SU-DHL-6 (cell line): ENCODE measurements around the gene ADPRS.

Experiments
- H2AFZ ChIP-seq: fragments of 200-600 bp; sonication (generic); 2 replicates; pipeline ENCODE4 v1.6.1; 2014; ENCODE audit warnings: low read depth, mild to moderate bottlenecking, moderate library complexity, mixed read lengths, antibody characterized with exemption, low read length; ENCODE audit not compliant: severe bottlenecking
- H3F3A ChIP-seq: fragments of 200-600 bp; shearing (Covaris generic); 2 replicates; pipeline ENCODE4 v1.6.0; 2016; ENCODE audit warnings: antibody characterized with exemption, mild to moderate bottlenecking; ENCODE audit not compliant: insufficient read depth
- H3K27ac ChIP-seq: fragments of 200-600 bp; sonication (generic); 2 replicates; pipeline ENCODE4 v1.5.1; 2016; ENCODE audit warnings: low read depth, mild to moderate bottlenecking, low read length, moderate library complexity, mixed read lengths
- H3K27me3 ChIP-seq: fragments of 200-600 bp; sonication (generic), shearing (Covaris generic); 2 replicates; pipeline ENCODE4 v1.6.0; 2014; ENCODE audit warnings: mild to moderate bottlenecking, low read length
- H3K36me3 ChIP-seq: fragments of 200-600 bp; sonication (generic); 2 replicates; pipeline ENCODE4 v1.6.1; 2014; ENCODE audit warnings: mild to moderate bottlenecking, low read length, mixed read lengths
- H3K4me2 ChIP-seq: fragments of 300-600, 200-600 bp; shearing (Covaris generic), sonication (generic); 2 replicates; pipeline ENCODE4 v1.6.0; 2014; ENCODE audit warnings: low read length, low read depth, mild to moderate bottlenecking; ENCODE audit not compliant: poor library complexity, severe bottlenecking
- H3K4me3 ChIP-seq: fragments of 200-600 bp; sonication (generic); 2 replicates; pipeline ENCODE4 v1.5.1; 2014; ENCODE audit warnings: antibody characterized with exemption, low read length, mild to moderate bottlenecking, mixed read lengths; ENCODE audit not compliant: insufficient read depth, poor library complexity, severe bottlenecking
- H3K79me2 ChIP-seq: fragments of 200-600 bp; sonication (generic); 2 replicates; pipeline ENCODE4 v1.6.1; 2014; ENCODE audit warnings: mild to moderate bottlenecking, low read length, moderate library complexity; ENCODE audit not compliant: insufficient read depth
- H3K9ac ChIP-seq: fragments of 200-600 bp; sonication (generic); 2 replicates; pipeline ENCODE4 v1.7.0; 2014; ENCODE audit warnings: mild to moderate bottlenecking, low read length
- H3K9me2 ChIP-seq: fragments of 200-600 bp; sonication (generic); replicated peaks from 2 replicates; pipeline ENCODE4 v1.6.1; 2014; ENCODE audit warnings: low read length; ENCODE audit not compliant: insufficient read depth
- H3K9me3 ChIP-seq: fragments of 200-600 bp; sonication (generic); 2 replicates; pipeline ENCODE4 v1.6.1; 2014; ENCODE audit warnings: low read length, mixed read lengths; ENCODE audit not compliant: insufficient read depth
- H4K20me1 ChIP-seq: fragments of 200-600 bp; sonication (generic); 2 replicates; pipeline ENCODE4 v1.6.1; 2014; ENCODE audit warnings: low read depth, mild to moderate bottlenecking, antibody characterized with exemption, low read length, moderate library complexity, mixed read lengths
- CTCF ChIP-seq: fragments of 200-600 bp; sonication (generic); IDR thresholded peaks from one replicate; pipeline ENCODE4 v1.5.1; 2017; ENCODE audit warnings: antibody characterized with exemption, mild to moderate bottlenecking, low read length, moderate library complexity; ENCODE audit not compliant: insufficient read depth, poor library complexity, severe bottlenecking
- EZH2phosphoT487 ChIP-seq: fragments of 200-600 bp; sonication (generic), shearing (Covaris generic); conservative IDR thresholded peaks from 2 replicates; pipeline ENCODE4 v1.6.1; 2018; ENCODE audit warnings: mild to moderate bottlenecking, antibody characterized with exemption, low read length, moderate library complexity, mixed read lengths

ADPRS gene

GRCh38 chr1:36115931-36116330, 27.2 kb downstream of the ADPRS start:
- Histone ChIP-seq H2AFZ (no peak overlapping the region), H3K9me3 (no peaks in the 10 kb centered on the region), H3K4me2 (no peak overlapping the region), H3K36me3 (no peaks in the 10 kb centered on the region), H3K9me2 (no peaks in the 10 kb centered on the region), H3K9ac (no peak overlapping the region), H3K27me3 (no peaks in the 10 kb centered on the region), H4K20me1 (no peaks in the 10 kb centered on the region), H3K27ac (no peak overlapping the region), H3F3A (no peaks in the 10 kb centered on the region), H3K4me3 (no peak overlapping the region), H3K79me2 (no peaks in the 10 kb centered on the region)
- TF ChIP-seq EZH2phosphoT487 (no peak), CTCF (no peak)

GRCh38 chr1:36116901-36117300, 28.2 kb downstream of the ADPRS start:
- no peak overlapping the region for H3K4me3 ChIP-seq
- H3K4me2 ChIP-seq = no peak overlapping the region
- H3K9ac ChIP-seq = no peak overlapping the region
- no peaks in the 10 kb centered on the region for H3K79me2 ChIP-seq
- no peaks in the 10 kb centered on the region for H4K20me1 ChIP-seq
- no peak overlapping the region for H2AFZ ChIP-seq
- no peak overlapping the region for H3K27ac ChIP-seq
- H3K9me3 ChIP-seq = no peaks in the 10 kb centered on the region
- no peak for TF ChIP-seq EZH2phosphoT487
- no peak for TF ChIP-seq CTCF
- H3K36me3 ChIP-seq = no peaks in the 10 kb centered on the region
- no peaks in the 10 kb centered on the region for H3K9me2 ChIP-seq
- H3K27me3 ChIP-seq = no peaks in the 10 kb centered on the region
- H3F3A ChIP-seq = no peaks in the 10 kb centered on the region

DNA sequence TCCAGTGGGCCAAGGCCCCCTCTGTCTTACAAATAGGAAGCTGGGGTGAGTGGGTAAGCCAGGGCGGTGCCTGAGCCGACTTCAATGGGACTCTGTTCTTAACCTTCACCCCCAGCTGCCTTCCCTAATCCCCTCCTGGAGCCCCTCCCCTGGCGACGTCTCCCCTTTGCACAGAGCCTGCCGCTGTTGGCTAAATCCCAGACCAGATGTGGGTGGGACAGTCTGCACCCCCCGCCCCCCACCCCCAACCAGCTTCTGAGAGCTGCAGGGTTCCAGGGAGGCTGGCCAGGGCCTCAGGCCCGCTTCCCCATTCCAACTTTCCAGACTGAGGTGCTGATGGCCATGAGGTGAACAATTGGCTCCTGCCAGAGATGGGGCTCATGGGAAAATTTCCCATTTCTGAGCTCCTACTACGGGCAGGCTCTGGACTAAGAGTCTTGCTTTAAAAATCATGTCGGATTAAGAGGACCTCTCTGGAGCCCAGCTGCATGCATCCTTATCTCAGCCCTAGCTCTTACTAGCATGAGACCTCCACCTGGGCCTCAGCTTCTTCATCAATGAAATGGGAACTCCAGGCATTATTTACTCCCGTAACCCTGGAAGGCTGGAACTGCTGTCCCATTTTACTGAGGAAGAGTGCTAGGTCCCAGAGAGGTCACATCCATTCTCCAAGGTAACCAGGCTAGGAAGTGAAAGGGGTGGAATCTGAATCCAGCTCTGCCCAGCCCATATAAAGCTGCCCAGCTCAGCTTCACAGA, 29.9 kb downstream of the ADPRS start:
- no peaks in the 10 kb centered on the region for H3K79me2 ChIP-seq
- no peaks in the 10 kb centered on the region for H3K9me3 ChIP-seq
- H3K4me2 ChIP-seq = no peak overlapping the region
- H2AFZ ChIP-seq = no peak overlapping the region
- TF ChIP-seq EZH2phosphoT487 (no peak), CTCF (no peak)
- no peak overlapping the region for H3K9ac ChIP-seq
- H3F3A ChIP-seq = no peaks in the 10 kb centered on the region
- H3K36me3 ChIP-seq = no peaks in the 10 kb centered on the region
- no peak overlapping the region for H3K4me3 ChIP-seq
- no peak overlapping the region for H3K27ac ChIP-seq
- H3K9me2 ChIP-seq = no peaks in the 10 kb centered on the region
- no peaks in the 10 kb centered on the region for H3K27me3 ChIP-seq
- no peaks in the 10 kb centered on the region for H4K20me1 ChIP-seq
